Measurements from ENCODE around the gene RSPO4.
A peak's percentile ranks its signal among the peaks of the same experiment; 100 is the strongest.

RSPO4 gene

DNA sequence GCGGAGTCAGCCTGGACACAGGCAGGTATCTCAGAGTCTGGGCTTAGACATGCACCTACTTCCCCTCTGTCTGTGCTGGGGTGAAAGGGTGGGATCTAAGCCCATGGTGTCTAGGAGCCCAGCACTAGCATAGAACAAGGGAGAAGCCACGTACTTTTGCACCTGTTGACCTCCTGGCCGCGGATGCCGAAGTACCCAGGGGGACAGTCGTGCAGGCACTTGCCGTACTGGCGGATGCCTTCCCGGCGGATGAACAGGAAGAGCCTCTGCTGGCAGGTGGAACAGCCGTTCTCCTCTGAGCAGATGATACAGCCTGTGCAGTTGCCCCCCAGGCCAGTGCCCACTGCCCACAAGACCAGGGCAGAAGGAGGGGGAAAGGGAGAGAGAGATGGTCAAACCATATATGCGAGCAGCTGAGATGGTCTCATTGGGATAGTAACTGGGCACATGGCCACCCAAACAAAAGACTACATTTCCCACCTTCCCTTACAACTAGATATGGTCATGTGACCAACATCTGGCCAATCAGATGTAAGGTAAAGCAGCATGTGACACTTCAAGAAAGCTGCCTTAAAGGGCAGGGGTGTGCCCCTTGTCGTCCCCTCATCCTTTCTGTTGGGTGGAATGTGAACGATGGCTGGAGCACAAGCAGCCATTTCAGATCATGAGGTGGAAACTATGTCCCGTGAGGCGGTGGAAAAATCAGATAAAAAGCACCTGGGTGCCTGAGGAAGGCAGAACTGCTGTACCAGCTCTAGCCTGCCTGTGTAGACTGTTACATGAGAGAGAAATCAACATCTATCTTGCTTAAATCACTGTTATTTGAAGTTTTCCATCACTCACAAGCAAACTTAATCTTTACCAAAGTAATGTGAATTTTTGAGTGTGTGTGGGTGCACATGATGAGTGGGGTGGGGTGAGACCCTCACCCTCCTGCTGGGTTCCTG is 34.0 kb downstream of the RSPO4 start:
- DNase-seq = peak; percentile 51

DNA sequence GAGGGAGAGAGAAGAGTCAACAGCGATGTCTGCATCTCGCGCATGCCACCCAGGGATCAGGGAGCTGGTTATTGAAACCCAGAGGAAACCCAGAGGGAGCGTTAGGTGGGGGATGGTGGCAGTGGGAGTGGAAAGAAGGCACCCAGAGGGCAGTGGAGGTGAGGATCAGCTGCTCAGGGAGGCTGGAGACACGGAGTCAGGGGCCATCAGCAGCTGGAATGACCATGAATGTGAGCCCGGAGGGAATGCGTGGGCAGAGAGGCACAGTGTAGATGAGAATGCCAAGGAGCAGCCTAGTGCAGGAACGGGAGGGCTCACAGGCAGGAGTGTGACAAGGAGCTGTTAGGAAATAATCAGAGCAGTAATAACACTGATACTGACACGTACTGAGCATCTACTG is 36.2 kb downstream of the RSPO4 start:
- no peak for DNase-seq

DNA sequence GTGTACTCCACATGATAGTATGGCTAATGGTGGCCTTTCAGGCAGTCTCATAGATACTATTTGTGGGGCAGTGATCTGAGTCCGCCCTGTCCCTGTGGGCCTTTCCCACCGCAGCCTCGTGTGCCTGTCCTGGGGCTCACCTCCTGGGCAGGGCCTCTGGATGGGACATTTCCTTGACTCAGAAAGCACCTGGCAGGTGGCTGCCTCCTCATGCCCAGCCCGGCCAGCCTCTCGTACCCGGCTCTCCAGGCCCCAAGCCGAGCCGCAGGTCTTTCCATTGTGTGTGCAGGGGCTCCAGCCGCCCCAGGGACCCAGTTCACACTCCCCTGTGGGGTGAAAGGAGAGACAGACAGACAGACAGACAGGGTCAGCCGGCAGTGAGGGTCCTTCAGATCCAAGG is 38.3 kb downstream of the RSPO4 start:
- DNase-seq = no peak

DNA sequence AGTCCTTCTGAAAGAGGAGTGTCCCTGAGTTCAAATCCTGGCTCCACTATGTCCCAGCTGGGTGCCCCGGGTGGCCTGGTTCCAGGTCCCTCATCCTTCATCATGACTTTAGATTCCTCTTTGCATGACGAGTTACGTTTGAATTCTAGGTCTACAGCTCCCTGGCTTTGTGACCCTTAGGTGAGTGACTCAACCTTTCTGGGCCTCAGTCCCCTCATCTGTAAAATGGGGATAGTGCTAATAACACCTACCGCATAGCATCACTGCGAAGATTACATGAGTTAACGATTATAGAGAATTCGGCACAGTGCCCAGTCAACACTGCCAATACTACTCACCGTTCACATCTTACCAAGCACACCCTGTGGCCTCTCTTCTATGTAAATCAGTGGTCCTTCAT is 39.4 kb downstream of the RSPO4 start:
- no peak for DNase-seq

DNA sequence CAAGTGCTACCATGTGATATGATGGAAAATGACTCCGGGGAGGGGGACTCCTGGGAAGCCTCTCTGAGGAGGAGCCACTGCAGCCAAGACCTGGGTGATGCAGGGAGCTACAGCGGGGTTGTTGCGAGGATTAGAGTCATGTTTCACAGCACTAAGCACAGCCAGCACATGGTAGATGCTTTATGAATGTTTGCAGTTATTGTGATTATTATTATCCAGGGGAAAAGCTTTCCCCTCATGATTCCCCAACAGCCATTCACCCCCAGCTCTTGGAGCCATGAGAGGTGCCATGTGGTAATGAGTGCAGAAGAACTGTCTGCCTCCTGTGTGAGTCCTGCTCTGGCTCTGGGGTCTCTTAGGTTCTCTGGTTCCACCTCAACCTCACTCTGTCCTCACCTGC is 39.9 kb downstream of the RSPO4 start:
- no peak for DNase-seq

DNA sequence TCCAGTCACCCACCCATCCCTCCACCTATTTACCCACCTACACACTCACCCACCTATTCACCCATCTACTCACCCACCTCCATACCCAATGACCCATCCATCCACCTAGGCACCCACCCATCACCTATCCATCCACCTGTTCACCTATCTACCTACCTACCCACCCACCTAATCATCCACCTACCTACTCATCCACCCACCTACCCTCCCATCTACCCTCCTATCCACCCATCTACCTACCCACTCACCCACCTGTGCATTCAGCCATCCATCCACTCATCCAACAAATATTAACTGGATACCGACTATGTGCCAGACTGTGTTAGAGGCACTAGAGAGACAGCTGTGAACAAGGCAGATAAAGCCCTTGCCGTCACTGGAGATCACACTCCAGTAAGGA is 40.3 kb downstream of the RSPO4 start:
- no peak for DNase-seq

DNA sequence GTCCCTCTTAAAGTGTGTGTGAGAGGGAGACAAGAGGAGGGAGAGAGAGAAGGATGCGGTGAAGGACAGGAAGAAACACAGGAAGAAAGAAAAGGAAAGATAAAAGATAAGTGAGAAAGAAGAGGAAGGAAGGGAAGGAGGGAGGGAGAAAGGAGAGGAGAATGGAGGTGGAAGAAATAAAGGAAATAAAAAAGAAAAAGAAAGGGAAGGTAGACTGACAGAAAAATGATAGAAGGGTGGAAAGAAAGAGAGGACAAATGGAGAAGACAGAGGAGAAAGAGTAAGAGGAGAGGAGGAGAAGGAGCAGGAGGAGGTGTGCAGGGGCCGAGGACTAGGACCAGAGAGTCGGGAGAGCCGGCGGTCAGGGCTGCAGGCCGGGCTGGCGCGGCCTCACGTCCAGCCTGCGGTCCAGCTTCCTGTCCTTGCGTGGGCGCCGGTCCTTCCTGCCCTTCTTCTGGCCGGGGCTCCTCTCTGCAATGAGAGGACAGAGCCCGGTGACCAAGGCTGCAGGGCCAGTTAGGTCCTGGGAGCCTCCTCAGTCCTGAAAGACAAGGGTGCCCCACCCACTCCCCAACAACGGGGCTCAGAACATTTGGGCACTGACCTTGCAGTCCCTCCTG is 42.0 kb downstream of the RSPO4 start:
- DNase-seq = no peak

DNA sequence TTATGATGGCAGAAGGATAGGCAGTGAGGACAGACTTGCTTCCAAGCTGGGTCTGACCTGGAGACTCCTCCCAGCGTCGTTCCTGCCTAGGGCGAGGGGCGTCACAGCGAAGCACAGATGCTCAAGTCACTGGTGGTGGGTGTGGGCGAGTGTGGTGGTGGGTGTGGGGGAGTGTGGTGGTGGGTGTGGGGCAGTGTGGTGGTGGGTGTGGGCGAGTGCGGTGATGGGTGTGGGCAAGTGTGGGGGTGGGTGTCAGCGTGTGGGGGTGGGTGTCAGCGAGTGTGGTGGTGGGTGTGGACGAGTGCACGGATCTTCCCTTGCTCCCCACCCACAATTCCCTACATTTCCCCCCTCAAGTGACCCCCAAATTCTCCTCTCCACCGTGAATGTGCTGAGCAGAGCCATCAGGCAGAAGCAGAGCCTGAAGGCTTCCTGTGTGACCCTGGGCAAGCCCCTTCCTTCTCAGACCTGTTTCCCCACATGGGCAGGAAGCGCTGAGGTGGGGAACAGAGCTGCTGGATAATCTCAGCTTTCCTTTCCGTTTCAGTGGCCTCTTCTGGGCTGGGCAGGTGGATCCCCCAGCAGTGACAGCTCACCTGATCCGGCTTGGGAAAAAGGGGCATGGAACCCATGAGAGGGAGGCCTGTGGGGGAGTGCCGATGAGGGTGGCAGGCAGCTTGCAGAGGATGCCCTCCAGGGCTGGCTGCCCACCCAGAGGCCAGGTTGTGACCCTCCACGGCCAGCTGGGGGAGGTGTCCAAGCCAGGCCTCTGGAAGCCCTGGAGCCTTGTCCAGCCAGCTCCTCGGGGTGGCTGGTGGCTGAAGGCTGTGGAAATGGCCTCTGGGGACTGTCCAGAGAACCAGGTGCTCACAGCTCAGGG is 42.9 kb downstream of the RSPO4 start:
- DNase-seq = no peak

DNA sequence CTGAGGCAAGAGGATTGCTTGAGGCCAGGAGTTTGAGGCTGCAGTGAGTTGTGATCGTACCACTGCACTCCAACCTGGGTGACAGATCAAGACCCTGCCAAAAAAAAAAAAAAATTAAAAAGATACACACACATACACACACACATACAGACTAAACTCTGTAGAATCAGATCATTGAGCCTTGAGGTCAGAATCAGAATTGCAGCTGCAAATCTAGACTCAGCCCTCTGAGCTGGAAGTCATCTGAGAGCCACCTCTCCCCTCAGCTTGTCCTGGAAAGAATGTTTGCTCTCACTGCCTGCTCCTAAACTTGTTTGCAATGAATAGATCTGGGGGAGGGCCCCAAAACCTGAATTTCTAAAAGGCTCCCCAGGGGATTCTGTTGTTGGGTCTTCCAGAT is 44.6 kb downstream of the RSPO4 start:
- DNase-seq = peak; percentile 25

DNA sequence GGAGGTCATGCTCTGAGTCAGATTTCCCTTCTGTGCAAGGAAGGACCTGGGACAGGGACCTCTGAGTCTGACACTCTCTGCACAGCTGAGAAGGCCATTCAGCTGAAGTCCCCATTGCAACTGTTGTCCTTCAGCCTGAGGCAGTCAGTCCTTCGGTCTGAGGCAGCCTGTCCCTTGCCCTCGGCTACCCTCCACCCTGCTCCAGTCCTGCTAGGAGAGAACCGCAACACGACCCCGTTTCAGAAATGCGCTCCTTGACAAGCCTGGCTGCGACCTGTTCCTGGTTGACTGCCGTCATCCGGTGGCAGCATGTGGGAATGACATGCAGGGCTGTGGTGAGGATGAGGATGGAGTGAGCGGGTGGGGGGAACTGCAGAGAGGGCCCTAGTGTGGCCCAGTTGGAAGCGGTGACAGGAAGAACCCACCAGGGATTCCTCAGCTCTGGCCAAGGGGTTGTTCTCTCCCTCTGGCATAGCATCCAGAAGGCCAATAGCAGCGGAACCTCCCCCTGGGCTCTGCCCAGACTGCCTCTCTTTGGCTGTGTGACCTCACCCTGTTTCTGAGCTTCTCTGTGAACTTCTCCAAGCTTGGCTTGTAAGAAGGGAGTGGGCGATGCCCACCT is 45.7 kb downstream of the RSPO4 start:
- DNase-seq = peak; percentile 79

DNA sequence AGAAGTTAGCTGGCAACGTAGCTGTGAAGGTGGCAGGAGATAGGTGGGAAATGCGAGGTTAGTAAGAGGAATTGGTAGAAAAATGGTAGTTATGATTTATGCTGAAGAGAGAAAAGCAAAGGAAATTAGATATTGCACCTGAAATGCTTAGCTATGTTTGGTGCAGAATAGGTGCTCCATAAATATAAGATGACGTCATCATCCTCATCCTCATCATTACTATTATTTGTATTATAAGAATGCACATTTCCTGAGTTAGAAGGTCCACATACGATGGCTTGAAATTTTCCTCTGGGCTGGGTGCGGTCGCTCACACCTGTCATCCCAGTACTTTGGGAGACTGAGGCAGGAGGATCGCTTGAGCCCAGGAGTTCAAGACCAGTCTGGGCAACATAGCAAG is 46.5 kb downstream of the RSPO4 start:
- no peak for DNase-seq

DNA sequence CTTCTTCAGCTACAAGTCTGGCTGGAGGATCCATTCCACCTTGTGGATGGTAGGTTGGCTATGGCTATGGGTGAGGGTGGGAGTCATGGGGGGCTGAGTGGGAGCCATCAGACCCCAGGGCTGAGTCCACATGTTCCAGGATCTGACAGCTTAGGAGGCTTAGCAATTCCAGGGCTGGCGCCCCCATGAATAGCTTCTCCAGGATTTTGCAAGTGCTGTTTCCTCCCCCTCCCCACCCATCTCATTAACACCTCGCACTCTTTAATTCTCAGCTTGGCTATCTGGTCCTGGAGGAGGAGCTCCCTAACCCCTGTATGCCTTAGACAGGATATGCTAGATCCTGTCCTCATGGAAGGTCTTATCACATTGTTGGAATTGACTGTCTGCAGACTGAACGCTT is 47.0 kb downstream of the RSPO4 start:
- DNase-seq = no peak

DNA sequence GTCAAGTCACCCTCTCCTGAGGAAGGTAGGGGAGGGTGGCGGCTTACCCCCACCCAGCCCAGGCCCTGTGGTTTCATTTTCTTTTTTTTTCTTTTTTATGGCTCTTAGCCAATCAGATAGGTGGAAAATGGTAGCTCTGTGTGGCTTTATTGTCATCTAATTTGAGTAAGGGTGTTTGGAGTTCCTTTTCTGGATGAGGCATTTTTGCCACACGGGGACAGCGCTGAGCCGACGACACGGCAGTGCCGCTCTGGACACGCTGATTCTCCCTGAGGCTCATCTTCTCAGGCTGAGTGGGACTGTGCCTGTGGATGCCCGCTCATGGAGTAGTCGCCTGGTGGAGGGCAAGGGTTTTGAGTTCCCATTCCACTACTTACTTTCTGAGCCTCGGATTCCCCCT is 48.4 kb downstream of the RSPO4 start:
- DNase-seq = peak; percentile 39

DNA sequence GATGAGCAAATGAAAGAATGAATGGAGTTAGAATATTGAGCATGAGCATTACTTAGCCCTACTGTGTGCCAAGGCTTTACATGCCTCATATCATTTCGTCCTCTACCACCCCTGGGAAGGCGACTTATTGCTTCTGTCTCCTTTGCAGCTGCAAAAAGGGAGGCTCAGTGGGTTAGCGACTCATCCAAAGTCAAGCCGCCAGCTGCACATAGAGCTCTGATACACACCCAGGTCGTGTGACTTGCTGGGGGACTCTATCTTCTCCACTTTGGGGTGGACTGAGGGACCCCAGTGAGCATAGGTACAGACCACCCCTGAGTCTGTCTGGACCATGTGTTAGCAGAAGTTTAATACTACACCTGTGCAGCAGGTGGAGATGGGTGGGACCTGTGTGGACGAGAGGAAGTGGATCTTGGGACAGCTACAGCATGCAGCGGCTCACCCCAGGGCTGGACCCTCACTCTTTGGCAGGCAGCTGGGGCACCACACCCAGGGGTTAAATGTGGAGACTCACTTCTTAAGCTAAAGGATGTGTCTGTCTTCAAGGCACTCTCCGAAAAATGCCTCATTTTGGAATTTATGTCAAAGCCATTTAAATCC is 49.8 kb downstream of the RSPO4 start:
- DNase-seq = no peak

DNA sequence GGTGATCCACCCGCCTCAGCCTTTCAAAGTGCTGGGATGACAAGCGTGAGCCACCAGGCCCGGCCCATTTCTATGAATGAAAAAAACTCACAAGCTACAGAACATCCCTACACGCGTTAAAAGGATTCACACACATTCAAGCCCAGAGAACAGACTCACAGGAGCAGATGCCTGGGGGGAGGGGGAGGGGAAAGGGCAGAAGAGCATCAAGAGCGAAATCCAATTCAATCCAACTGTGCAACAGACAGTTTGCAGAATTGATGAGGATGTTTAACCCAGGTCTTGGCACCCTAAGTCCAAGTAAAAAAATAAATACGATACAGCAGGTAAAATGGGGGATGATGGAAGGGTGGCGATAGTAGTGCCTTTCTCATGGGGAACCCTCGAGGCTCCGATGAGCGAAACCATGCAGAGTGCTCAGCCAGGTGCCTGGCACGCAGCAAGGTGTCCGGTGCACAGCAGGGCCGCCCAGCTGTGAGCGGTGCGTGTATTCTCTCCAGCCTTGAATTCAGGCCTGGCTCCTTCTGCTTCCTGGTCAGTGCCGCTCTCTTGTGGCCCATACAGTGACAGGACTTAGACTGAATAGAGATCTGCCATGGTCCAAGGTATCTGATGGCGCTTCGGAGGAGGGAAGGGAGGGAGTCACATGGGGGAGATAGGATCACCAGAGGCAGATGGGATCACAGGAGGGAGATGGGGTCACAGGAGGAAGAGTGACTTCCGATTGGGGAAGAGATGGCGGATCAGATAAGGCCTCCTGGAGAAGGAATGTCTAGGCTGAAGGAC is 50.5 kb downstream of the RSPO4 start:
- DNase-seq = peak; percentile 21

DNA sequence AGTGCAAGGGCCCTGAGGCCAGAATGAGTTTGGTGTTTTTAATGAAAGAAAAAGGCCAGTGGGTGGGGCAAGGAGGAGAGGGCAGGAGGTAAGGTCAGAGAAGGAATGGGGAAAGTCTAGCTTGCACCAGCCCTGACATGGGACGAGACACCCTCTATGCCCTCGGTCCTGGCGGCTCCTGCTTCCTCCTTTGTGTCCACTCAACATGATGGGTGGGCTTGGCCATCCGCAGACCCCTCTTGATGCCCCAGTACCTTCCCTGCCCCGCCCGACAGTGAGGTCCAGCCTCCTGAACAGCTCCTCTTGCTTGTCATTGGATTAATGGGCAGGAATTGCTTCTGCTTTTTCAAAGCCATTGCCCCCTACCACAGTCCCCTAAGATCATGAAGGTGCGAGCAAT is 52.4 kb downstream of the RSPO4 start:
- no peak for DNase-seq

DNA sequence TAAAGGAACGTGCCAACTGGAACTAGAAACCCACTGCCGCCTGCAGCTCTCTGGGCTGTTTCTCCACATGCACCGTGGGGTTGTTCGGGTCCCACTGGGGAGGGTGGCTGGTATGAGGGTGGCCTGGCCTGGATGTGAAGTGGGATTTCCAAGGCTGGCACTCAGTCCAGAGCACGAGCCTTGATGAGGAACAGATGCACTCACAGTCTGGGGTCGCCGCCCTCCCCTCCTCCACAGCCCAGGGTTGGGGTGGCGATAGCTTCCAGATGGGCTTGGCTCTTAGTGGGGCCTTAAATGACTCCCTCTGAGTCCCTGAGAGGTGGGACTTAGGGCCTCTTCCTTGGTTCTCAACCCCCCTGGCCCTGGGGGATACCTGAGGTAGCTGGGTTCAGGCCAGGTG is 55.3 kb downstream of the RSPO4 start:
- DNase-seq = no peak

DNA sequence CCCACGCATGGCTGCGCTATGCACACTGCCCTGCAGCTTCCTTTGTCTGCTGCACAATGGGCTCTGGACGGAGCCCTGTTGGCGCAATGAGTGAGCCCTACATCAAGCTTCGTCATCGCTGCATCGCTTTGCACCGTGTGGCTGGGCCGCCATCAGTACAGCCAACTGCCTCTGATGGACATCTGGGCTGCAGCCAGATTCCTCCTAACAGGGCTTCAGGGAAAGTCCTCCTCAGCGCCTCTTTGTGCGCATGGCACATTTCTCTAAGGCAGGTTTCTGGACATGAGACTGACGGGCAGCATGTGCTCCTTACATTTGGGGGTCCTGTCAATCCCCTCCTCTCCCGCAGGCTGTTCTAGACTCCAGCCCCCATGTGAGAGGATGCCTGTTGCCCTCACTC is 56.3 kb downstream of the RSPO4 start:
- DNase-seq = no peak

DNA sequence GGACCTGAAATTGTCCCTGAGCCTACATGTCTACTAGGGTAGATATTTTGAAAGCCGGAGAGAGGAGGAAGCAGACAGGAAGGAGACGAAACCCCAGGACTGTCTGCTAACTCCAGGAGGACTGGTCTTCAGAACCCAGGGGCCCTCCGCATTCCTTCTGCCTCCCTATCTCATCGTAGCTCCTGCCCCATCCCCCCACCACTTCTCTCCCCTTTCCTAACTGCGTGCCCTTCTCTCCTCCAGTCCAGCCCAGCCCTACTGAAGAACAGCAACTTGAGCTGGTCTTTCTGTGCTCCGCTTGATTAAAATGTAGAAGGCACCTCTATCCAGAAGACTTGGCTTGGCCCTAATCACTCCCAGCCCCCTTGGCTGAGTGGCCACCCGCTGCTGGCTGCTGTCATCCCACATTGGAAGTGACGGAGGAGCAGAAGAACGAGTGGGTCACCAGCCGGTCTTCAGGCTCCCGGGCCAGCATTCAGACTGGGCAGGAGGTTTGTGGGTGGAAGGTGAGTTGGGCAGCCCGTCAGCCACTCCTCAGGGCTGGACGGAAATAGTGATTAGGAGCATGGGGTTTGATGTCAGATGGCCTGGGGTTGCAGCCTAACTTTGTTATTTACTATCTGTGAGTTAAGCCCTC is 57.2 kb downstream of the RSPO4 start:
- DNase-seq = no peak

DNA sequence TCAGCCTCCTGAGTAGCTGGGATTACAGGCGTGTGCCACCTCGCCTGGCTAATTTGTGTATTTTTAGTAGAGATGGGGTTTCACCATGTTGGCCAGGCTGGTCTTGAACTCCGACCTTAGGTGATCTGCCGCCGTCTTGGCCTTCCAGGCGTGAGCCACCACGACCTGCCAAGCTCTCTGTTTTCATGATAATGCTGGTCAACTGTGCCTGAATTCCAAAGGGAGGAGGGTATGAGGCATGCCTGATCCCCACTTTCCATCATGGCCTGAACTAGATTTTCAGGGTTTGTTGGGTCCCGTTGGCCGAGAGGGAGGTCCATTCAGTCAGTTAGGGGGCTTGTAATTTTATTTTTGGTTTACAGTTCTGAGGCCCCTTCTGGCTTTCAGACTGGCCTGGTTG is 58.0 kb downstream of the RSPO4 start:
- no peak for DNase-seq

DNA sequence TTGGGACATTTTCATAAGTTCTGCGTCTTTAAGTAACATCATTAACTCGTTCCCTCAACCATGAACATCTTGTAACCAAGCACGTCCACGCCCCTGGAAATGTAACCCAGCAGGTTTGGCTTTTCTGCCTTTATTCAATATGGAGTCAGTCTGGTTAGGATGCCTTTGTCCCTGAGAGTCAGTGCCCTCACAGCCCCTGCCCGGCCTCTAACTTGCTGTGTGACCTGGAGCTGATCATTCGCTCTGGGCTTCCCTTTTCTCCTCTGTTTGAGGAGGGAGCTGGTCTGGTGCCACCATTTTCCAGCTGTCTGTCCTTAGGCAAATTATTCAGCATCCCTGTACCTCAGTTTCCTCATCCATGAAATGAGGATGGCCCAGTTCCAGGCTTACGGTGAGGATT is 59.5 kb downstream of the RSPO4 start:
- no peak for DNase-seq
